Upper lobe of left lung (tissue), 4 donors: Measurements from ENCODE around the gene LPCAT1.

Source experiments
- EP300 ChIP-seq, 4 donors: sonication (generic); formaldehyde crosslinking; IDR thresholded peaks; one replicate each; pipeline ENCODE4 v1.5.1; 2017; ENCODE audit warnings: antibody characterized with exemption in 4 of 4, control low read depth in 2 of 4
- POLR2A ChIP-seq, 4 donors: fragments of 450-650 bp; IDR thresholded peaks; one replicate each; pipeline ENCODE4 v1.5.1; 2016 to 2017; ENCODE audit warnings: antibody characterized with exemption in 4 of 4, mild to moderate bottlenecking in 2 of 4
- TF ChIP-seq, protein P1 (sequence below), 6 experiments: fragments of 450-650 bp in 4 of 6; fragments of 200-600 bp in 2 of 6; sonication (generic) in 2 of 6; IDR thresholded peaks; one replicate each; pipeline ENCODE4 v1.5.1; 2016 to 2019; ENCODE audit warnings: antibody characterized with exemption in 6 of 6

DNA sequence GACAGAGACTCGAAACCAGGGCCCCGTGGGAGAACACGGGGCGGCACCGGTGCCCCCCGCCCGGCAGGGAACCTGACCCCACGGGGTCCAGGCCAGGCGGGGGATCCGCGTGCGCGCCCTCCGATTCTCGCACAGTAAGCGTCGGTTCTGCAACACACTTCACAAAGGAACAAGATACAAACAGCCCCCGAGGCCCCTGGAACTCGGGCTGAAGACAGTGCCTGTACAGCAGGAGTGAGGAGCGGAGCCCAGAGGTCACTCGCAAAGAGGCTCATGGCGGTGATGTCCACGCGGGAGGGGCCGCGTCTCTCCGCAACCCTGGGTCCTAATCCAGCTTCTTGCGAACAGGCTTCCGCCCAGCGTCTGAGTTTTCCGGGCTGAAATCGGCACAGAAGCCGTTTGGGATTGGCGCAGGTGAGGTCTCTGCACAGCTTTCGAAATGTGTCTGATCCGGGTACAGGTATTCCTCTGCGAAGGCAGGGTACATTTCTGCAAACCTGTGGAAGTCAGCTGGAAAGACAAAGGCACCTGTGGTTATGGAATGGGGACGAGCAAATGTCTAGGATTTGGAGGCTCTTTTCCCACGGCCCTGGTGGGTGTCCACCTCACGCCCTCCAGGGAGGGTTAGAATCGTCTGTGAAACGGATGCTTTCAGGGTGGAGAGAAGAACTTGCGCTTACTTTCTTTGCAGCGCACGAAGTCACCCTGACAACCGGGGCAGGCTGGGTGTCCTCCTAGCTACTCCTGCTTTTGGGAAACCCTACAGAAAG, 60.2 kb downstream of the LPCAT1 start:
- TF ChIP-seq, protein P1, sequence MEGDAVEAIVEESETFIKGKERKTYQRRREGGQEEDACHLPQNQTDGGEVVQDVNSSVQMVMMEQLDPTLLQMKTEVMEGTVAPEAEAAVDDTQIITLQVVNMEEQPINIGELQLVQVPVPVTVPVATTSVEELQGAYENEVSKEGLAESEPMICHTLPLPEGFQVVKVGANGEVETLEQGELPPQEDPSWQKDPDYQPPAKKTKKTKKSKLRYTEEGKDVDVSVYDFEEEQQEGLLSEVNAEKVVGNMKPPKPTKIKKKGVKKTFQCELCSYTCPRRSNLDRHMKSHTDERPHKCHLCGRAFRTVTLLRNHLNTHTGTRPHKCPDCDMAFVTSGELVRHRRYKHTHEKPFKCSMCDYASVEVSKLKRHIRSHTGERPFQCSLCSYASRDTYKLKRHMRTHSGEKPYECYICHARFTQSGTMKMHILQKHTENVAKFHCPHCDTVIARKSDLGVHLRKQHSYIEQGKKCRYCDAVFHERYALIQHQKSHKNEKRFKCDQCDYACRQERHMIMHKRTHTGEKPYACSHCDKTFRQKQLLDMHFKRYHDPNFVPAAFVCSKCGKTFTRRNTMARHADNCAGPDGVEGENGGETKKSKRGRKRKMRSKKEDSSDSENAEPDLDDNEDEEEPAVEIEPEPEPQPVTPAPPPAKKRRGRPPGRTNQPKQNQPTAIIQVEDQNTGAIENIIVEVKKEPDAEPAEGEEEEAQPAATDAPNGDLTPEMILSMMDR (IDR thresholded peaks at IDR 0.05) = no peak
- TF ChIP-seq POLR2A (IDR thresholded peaks at IDR 0.05) (no peak), EP300 (IDR thresholded peaks at IDR 0.05) (no peak)
